ENCODE data around the gene RFC4. TPM values are rescaled to one million over a fixed set of nuclear protein-coding genes. Genes with fewer than 3 reads are reported as not detected.

RFC4 gene
- total and polyA plus RNA-seq, 2 donors (not counting 3 experiments of a cell fraction or from before 2014, with no cell fraction given), result 6.2 to 33.7 TPM

GRCh38 chr3:186826976-186827857, 20.9 kb upstream of the RFC4 start:
- Histone ChIP-seq H3K27me3 (ENCODE audit: control insufficient read depth in 2 of 2, insufficient read depth in 2 of 2, low read length in 2 of 2) (peaks cover 30 to 37% of the 10 kb centered on the region in 2 experiments), H3K4me2 (ENCODE audit: insufficient read depth, low read length) (peak overlapping the region; percentile 82), H3K4me1 (ENCODE audit: control insufficient read depth, extremely low read depth, insufficient read depth, low read length) (peaks cover 6% of the 10 kb centered on the region), H2AFZ (ENCODE audit: low read depth, low read length) (peak overlapping the region; percentile 76), H3K9ac (replicated peaks; ENCODE audit: extremely low read depth, insufficient read depth, low read length) (peak overlapping the region; percentile 52), H3K36me3 (ENCODE audit: control insufficient read depth in 2 of 2, extremely low read depth in 1 of 2, insufficient read depth in 2 of 2, low read length in 2 of 2) (no peaks in the 10 kb centered on the region), H3K4me3 (replicated peaks in 1 of 3; ENCODE audit: insufficient read depth in 1 of 3, low read depth in 1 of 3, low read length in 3 of 3) (peak overlapping the region; percentile 28 to 69 (median 52)), H3K9me3 (replicated peaks; ENCODE audit: control insufficient read depth, insufficient read depth, low read length) (no peaks in the 10 kb centered on the region), H3K9me1 (replicated peaks; ENCODE audit: control insufficient read depth, extremely low read depth, insufficient read depth, low read length) (no peaks in the 10 kb centered on the region), H3K27ac (ENCODE audit: insufficient read depth, low read depth, low read length) (no peak overlapping the region), H4K20me1 (replicated peaks; ENCODE audit: control insufficient read depth, extremely low read depth, insufficient read depth, low read length) (no peaks in the 10 kb centered on the region), H3K79me2 (ENCODE audit: control insufficient read depth, insufficient read depth, low read length) (no peaks in the 10 kb centered on the region)
- CTCF ChIA-PET, result interaction anchor here (0.7 to 1.4 kb wide), 7 partner anchors 22 to 338 kb away, joined by 3 to 12 read pairs (median 8); partner anchors contain the start of genes EIF4A2 and RPL39L
- DNase-seq (ENCODE audit: low read depth, low spot score) (peak; percentile 78), FAIRE-seq (peak; percentile 89)
- TF ChIP-seq FOS (IDR thresholded peaks at IDR 0.05; ENCODE audit: borderline replicate concordance, insufficient read depth, low read length), result no peak
- TF ChIP-seq JUN (IDR thresholded peaks at IDR 0.05; ENCODE audit: borderline replicate concordance, insufficient read depth, insufficient read length, low read depth), result no peak
- TF ChIP-seq EZH2 (IDR thresholded peaks at IDR 0.05; ENCODE audit: borderline replicate concordance, low read depth, low read length, severe bottlenecking), result no peak
- TF ChIP-seq CTCF (IDR thresholded peaks at IDR 0.05; ENCODE audit: extremely low read depth in 1 of 2, insufficient read depth in 1 of 2, low read depth in 1 of 2, low read length in 2 of 2), result no peak
- no peak for TF ChIP-seq MAX (IDR thresholded peaks at IDR 0.05; ENCODE audit: insufficient read depth, insufficient read length)
- peak; percentile 86 for TF ChIP-seq POLR2AphosphoS5 (IDR thresholded peaks at IDR 0.05; ENCODE audit: insufficient read depth, low read depth, low read length)
- no peak for TF ChIP-seq GATA2 (IDR thresholded peaks at IDR 0.05; ENCODE audit: insufficient read depth, insufficient read length, low read depth, low read length)
- no peak for TF ChIP-seq MYC (IDR thresholded peaks at IDR 0.05; ENCODE audit: low read depth, low read length)
- peak; percentile 82 for TF ChIP-seq POLR2A (IDR thresholded peaks at IDR 0.05; ENCODE audit: low read depth, low read length)
- dilution Hi-C loops (cut with MboI; ENCODE audit: extremely low pct_ligation_motif_present, low sequenced_read_pairs) (no loop called here), intact Hi-C loops (cut with micrococcal nuclease) (loop anchor here (1.0 kb wide), 1 partner anchor 105 kb away; no protein-coding TSS in a partner anchor)
- BruUV-seq (replicated peaks), result TSS peak; percentile 70
- POLR2A ChIA-PET, result interaction anchor here (2.1 kb wide), 1 partner anchor 44 kb away, joined by 16 read pairs; the partner anchor contains the start of gene EIF4A2

All from endothelial cell of umbilical vein (primary cell).